ENCODE measurements around the gene MKNK1.

DNA sequence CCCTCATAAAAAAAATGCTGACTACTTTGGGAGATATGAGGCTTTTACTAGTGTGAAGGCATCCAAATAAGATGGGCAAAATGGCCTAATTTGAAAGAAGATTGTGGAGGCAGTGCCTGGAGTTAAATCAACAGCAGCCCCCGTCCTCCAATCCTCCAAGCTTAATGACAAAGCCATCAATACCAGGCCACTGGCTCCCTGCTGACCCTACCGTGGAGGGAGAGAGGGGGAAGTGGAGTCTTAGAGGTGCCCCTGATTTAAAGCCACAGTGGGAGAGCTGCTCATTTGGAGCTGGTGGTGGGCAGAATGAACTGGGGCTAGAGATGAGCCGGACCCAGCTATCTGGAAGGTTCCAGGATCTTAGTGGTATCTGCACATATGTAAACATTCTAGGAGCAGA is 28.3 kb downstream of the MKNK1 start:
- TF ChIP-seq, protein P1, sequence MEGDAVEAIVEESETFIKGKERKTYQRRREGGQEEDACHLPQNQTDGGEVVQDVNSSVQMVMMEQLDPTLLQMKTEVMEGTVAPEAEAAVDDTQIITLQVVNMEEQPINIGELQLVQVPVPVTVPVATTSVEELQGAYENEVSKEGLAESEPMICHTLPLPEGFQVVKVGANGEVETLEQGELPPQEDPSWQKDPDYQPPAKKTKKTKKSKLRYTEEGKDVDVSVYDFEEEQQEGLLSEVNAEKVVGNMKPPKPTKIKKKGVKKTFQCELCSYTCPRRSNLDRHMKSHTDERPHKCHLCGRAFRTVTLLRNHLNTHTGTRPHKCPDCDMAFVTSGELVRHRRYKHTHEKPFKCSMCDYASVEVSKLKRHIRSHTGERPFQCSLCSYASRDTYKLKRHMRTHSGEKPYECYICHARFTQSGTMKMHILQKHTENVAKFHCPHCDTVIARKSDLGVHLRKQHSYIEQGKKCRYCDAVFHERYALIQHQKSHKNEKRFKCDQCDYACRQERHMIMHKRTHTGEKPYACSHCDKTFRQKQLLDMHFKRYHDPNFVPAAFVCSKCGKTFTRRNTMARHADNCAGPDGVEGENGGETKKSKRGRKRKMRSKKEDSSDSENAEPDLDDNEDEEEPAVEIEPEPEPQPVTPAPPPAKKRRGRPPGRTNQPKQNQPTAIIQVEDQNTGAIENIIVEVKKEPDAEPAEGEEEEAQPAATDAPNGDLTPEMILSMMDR (IDR thresholded peaks at IDR 0.05), result no peak
- TF ChIP-seq ZFX (IDR thresholded peaks at IDR 0.05; ENCODE audit: borderline replicate concordance), result no peak
